ENCODE data around the gene KIF13A.

Gene KIF13A

DNA sequence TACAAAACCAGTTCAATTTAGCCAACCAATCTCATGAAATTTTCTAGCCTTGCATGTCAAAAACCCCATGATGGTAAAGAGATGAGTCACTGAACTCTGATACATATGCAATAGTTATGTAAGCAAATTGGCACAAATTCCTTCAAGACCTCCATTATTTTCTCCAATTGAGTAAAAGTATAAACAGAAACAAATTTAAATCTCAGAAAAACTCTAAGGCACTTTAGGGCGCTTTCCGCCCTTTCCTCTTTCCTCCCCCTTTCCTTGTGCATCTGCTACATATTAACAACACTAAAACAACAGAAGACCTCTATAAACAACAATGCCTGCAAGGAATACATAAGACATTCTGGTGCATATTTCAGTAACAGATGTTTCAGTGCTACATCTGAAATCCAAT lies 48.5 kb downstream of the KIF13A start:
- TF ChIP-seq, protein P1, sequence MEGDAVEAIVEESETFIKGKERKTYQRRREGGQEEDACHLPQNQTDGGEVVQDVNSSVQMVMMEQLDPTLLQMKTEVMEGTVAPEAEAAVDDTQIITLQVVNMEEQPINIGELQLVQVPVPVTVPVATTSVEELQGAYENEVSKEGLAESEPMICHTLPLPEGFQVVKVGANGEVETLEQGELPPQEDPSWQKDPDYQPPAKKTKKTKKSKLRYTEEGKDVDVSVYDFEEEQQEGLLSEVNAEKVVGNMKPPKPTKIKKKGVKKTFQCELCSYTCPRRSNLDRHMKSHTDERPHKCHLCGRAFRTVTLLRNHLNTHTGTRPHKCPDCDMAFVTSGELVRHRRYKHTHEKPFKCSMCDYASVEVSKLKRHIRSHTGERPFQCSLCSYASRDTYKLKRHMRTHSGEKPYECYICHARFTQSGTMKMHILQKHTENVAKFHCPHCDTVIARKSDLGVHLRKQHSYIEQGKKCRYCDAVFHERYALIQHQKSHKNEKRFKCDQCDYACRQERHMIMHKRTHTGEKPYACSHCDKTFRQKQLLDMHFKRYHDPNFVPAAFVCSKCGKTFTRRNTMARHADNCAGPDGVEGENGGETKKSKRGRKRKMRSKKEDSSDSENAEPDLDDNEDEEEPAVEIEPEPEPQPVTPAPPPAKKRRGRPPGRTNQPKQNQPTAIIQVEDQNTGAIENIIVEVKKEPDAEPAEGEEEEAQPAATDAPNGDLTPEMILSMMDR (IDR thresholded peaks at IDR 0.05; ENCODE audit: control insufficient read depth, insufficient read depth, low read depth, low read length, missing control alignments), result no peak
- no peak for DNase-seq (ENCODE audit: low read depth)
- H3K4me3 ChIP-seq (ENCODE audit: control insufficient read depth, low read depth, low read length), result no peak overlapping the region

DNA sequence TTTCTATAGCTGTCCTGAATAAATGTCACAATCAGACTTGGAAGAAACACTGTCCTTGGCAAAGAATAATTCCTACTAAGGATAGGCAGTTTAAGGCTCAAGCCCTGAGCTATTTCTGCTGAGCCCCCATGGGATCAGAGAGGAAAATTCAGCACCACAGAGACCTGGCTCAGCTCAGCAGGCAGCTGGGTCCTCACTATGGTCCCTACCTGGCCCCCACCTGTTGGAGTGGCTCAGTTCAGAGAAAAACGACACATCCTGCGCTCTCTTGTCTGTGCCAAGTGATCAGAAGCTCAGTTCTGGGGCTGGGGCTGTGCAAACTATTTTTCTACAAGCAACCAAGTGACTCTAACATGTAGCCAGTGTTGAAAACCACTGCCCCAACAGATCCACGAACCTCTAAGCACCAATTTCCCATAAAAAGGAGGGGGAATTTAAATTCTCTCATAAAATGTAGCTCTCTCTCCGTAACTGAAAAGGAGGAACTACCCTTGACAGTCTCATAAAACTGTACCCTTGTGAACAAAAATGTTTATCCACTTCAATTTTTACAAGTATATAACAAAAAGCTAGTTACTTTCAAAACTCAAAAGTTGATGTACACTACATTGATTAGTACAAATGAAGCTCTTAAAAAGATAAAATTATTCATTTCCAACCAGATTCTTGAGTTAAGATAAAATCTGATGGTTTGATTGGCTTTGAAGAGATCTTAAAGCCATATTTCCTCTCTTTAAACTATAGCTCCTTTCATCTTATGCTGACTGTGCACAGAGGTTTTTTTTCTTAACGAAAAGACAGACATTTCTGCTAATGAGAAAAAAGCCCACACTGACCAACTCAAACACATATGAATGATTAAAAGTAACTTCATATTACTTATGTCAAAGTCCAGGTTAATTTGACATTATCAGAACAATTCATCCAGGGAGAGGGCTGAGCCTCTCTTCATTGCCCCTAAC lies 52.0 kb downstream of the KIF13A start:
- no peak for DNase-seq (ENCODE audit: low read depth)
- H3K4me3 ChIP-seq (ENCODE audit: control insufficient read depth, low read depth, low read length), result no peak overlapping the region
- TF ChIP-seq, protein P1 (IDR thresholded peaks at IDR 0.05; ENCODE audit: control insufficient read depth, insufficient read depth, low read depth, low read length, missing control alignments), result no peak

DNA sequence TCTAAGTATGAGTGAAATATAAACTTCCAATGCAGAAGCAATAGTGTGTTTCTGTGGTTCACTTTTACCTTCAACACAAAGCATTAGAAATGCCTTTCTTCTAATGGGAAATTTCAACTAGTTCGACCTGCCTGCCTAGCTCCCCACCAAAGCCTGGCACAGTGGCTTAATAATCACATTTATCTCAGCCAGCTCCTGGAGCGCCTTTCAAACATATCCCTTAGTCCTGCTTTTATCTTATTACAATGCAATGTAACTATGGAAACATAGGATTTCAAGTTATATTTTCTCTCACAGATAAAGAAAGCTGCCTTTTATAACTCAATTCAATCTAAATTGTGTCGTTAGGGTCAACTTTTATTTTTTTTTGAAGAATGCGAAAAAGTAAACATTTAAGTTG lies 53.7 kb downstream of the KIF13A start:
- DNase-seq (ENCODE audit: low read depth), result no peak
- no peak overlapping the region for H3K4me3 ChIP-seq (ENCODE audit: control insufficient read depth, low read depth, low read length)
- TF ChIP-seq, protein P1 (IDR thresholded peaks at IDR 0.05; ENCODE audit: control insufficient read depth, insufficient read depth, low read depth, low read length, missing control alignments), result no peak

DNA sequence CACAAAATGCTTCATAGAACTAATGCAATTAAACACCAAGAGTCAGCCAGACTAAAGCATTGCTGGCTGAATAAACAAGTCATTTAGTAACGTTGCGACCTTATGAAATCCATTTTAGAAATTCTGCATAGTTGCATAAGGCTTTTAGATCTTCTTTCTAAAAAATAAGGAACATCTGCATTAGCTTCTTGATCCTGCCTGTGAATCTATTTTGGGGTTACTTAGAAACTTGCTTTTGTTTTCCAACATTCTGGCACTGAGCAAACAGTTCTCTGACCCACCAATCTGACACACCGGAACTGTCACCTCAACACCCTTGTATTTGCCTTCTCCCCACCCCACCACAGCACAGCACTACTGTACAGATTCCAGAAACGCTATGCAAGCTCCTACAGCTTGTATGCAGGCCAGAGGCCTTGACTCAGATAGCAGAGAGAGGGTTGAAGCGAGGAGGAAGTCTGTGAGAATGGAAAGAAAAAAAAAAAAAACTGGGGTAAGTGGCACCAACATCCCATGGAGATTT lies 55.0 kb downstream of the KIF13A start:
- H3K4me3 ChIP-seq (ENCODE audit: control insufficient read depth, low read depth, low read length), result no peak overlapping the region
- TF ChIP-seq, protein P1 (IDR thresholded peaks at IDR 0.05; ENCODE audit: control insufficient read depth, insufficient read depth, low read depth, low read length, missing control alignments), result no peak
- peak; percentile 83 for DNase-seq (ENCODE audit: low read depth)

DNA sequence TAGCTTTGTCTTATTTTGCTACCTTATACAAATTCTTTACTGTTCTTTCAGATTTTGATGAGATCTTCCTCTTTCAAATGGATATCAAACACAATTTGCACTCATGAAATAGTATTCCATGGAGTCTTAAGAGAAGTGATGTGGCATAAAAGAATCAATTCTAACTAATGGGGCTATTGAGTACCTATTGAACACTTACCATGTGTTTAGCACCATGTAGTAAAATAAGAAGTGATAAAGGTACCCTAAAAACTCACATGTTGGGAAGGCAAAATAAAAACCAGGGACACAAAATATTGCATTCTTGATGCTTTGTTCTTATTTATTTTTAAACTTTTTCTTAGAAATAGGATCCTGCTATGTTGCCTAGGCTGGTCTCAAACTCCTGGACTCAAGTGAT lies 56.2 kb downstream of the KIF13A start:
- TF ChIP-seq, protein P1 (IDR thresholded peaks at IDR 0.05; ENCODE audit: control insufficient read depth, insufficient read depth, low read depth, low read length, missing control alignments), result no peak
- DNase-seq (ENCODE audit: low read depth), result no peak
- no peak overlapping the region for H3K4me3 ChIP-seq (ENCODE audit: control insufficient read depth, low read depth, low read length)

DNA sequence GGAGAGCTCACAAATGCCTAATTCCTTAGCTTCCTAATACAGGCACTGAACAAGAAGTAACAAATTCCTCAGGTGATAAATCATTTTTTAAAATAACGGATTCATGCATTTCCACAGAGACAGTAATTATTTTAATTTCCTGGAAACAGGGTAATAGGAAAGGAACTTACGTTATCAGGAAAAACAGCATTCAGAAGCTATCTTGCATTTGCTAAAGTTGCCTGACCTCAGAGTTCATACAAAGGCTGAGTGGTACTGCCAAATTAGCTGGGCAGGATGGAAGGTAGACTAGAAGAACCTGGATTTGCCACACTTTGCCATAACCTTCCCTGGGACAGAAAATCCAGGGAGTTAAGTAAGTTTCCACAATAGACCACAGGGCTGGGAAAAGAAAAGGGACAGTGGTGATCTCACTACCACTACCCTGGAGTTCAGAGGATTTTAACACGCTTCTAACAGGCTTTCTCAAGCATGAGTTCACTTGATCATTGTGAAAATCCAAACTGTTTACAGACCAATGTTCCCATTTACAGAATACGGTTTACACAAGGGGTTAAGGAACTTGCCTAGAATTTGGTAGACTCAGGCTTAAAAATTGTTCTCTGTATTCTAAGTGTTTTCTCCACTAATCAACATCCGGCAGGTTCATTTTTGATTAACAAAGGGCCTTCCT lies 57.0 kb downstream of the KIF13A start:
- H3K4me3 ChIP-seq (ENCODE audit: control insufficient read depth, low read depth, low read length), result no peak overlapping the region
- TF ChIP-seq, protein P1 (IDR thresholded peaks at IDR 0.05; ENCODE audit: control insufficient read depth, insufficient read depth, low read depth, low read length, missing control alignments), result no peak
- no peak for DNase-seq (ENCODE audit: low read depth)

Measured in AG09309 (cell line).